Liver (tissue), 9 donors: ENCODE measurements around the gene ZNF574. TPM values are rescaled to one million over a fixed set of nuclear protein-coding genes. Genes with fewer than 3 reads are reported as not detected.

ENCODE experiments used
- DNase-seq: peaks from one replicate; pipeline ENCODE4 v3.0.0-alpha.2; 2017; ENCODE audit warnings: low spot score
- H3K27ac ChIP-seq, 2 donors: one replicate each; pipeline ENCODE4 v1.7.0; 2013; ENCODE audit warnings: inconsistent platforms in 2 of 2, low read length in 2 of 2, control low read depth in 1 of 2, low read depth in 1 of 2, mild to moderate bottlenecking in 1 of 2
- H3K27me3 ChIP-seq, 4 donors: one replicate each; pipeline versions ENCODE4 v1.6.1 to v1.7.0; 2013; ENCODE audit warnings: low read length in 3 of 4, inconsistent platforms in 1 of 4, mild to moderate bottlenecking in 1 of 4, moderate library complexity in 1 of 4; ENCODE audit not compliant: control insufficient read depth in 4 of 4, insufficient read depth in 4 of 4
- H3K36me3 ChIP-seq, 4 donors: one replicate each; pipeline versions ENCODE4 v1.6.1 to v1.7.0; 2013; ENCODE audit warnings: low read length in 3 of 4, mild to moderate bottlenecking in 3 of 4, low read depth in 1 of 4, moderate library complexity in 1 of 4; ENCODE audit not compliant: control insufficient read depth in 4 of 4, insufficient read depth in 3 of 4
- H3K4me1 ChIP-seq, 4 donors: one replicate each; pipeline versions ENCODE4 v1.6.1 to v1.7.0; 2013; ENCODE audit warnings: low read length in 3 of 4, mild to moderate bottlenecking in 3 of 4, moderate library complexity in 1 of 4; ENCODE audit not compliant: control insufficient read depth in 4 of 4, insufficient read depth in 4 of 4
- H3K4me3 ChIP-seq, 3 donors: one replicate each; pipeline versions ENCODE4 v1.6.1 to v1.7.0; 2013; ENCODE audit warnings: low read length in 3 of 3, control low read depth in 1 of 3, low read depth in 1 of 3, mild to moderate bottlenecking in 1 of 3
- H3K9ac ChIP-seq, 2 donors: one replicate each; pipeline ENCODE4 v1.7.0; 2013; ENCODE audit warnings: low read length in 2 of 2, mild to moderate bottlenecking in 2 of 2, moderate library complexity in 2 of 2, control low read depth in 1 of 2, low read depth in 1 of 2
- H3K9me3 ChIP-seq, 4 donors: one replicate each; pipeline versions ENCODE4 v1.6.1 to v1.7.0; 2013; ENCODE audit warnings: low read length in 3 of 4; ENCODE audit not compliant: control insufficient read depth in 4 of 4
- ATF3 ChIP-seq: IDR thresholded peaks from 2 replicates; pipeline ENCODE4 v1.6.1; 2016; ENCODE audit warnings: antibody characterized with exemption
- CTCF ChIP-seq: fragments of 150-350 bp; IDR thresholded peaks from 2 replicates; pipeline ENCODE4 v1.5.1; 2017; ENCODE audit warnings: improper control_type of control experiment, low read depth, low read length; ENCODE audit not compliant: missing input control
- EGR1 ChIP-seq, 2 donors: IDR thresholded peaks; 2 replicates each; pipeline ENCODE4 v1.6.1; 2016 to 2018; ENCODE audit warnings: antibody characterized with exemption in 2 of 2, low read depth in 2 of 2
- FOXA1 ChIP-seq: IDR thresholded peaks from 2 replicates; pipeline ENCODE4 v1.6.1; 2016; ENCODE audit warnings: antibody characterized with exemption
- FOXA2 ChIP-seq: IDR thresholded peaks from 2 replicates; pipeline ENCODE4 v1.6.1; 2016; ENCODE audit warnings: antibody characterized with exemption
- GABPA ChIP-seq, 2 donors: IDR thresholded peaks in 1 of 2; conservative IDR thresholded peaks in 1 of 2; 2 replicates each; pipeline ENCODE4 v1.6.1; 2016; ENCODE audit warnings: antibody characterized with exemption in 2 of 2, mild to moderate bottlenecking in 1 of 2, moderate library complexity in 1 of 2
- HNF4A ChIP-seq, 2 donors: conservative IDR thresholded peaks; 2 replicates each; pipeline ENCODE4 v1.6.1; 2016; ENCODE audit warnings: antibody characterized with exemption in 2 of 2, mild to moderate bottlenecking in 2 of 2
- JUND ChIP-seq, 2 donors: IDR thresholded peaks; 2 replicates each; pipeline ENCODE4 v1.6.1; 2016; ENCODE audit warnings: antibody characterized with exemption in 2 of 2
- MAX ChIP-seq: IDR thresholded peaks from 2 replicates; pipeline ENCODE4 v1.6.1; 2016; ENCODE audit warnings: antibody characterized with exemption
- NR2F2 ChIP-seq: IDR thresholded peaks from 2 replicates; pipeline ENCODE4 v1.6.1; 2016; ENCODE audit warnings: antibody characterized with exemption
- RAD21 ChIP-seq, 2 donors: IDR thresholded peaks; 2 replicates each; pipeline ENCODE4 v1.6.1; 2016; ENCODE audit warnings: antibody characterized with exemption in 2 of 2, mild to moderate bottlenecking in 2 of 2
- RXRA ChIP-seq, 2 donors: IDR thresholded peaks; 2 replicates each; pipeline ENCODE4 v1.6.1; 2017 to 2018; ENCODE audit warnings: antibody characterized with exemption in 2 of 2, mild to moderate bottlenecking in 1 of 2
- SP1 ChIP-seq: IDR thresholded peaks from 2 replicates; pipeline ENCODE4 v1.6.1; 2018; ENCODE audit warnings: antibody characterized with exemption, mild to moderate bottlenecking
- YY1 ChIP-seq: IDR thresholded peaks from 2 replicates; pipeline ENCODE4 v1.6.1; 2016; ENCODE audit warnings: antibody characterized with exemption, mild to moderate bottlenecking
- ZBTB33 ChIP-seq: IDR thresholded peaks from 2 replicates; pipeline ENCODE4 v1.6.1; 2016; ENCODE audit warnings: antibody characterized with exemption
- WGBS: extraction: QIAGEN DNeasy Blood & Tissue Kit; methylation state at CpG from one replicate; pipeline ENCODE4 v1.1.7; 2013; 5-methylcytosine and 5-hydroxymethylcytosine counted together
- polyA plus RNA-seq, 2 donors: library from polyadenylated mRNA; stranded (reverse) in 1 of 2; unstranded in 1 of 2; fragments of 200-250 nt in 1 of 2; fragments of >200 nt in 1 of 2; fragmentation: Nextera tagmentation in 1 of 2; extraction: Ambion mirVana in 1 of 2; gene quantifications; one replicate each; pipeline versions ENCODE4 v1.2.1 to v1.2.3, GENCODE V29; 2013 to 2015
- total RNA-seq, 2 donors: library from RNA; depleted of rRNA; stranded (reverse); fragments of >200 nt; gene quantifications; one replicate each; pipeline ENCODE4 v1.2.3, GENCODE V29; 2014
- donor health status: healthy.
- donor health status: healthy.
- donor health status: healthy.
- donor health status: healthy.
- donor health status: healthy.

ZNF574 gene
- total and polyA plus RNA-seq, 4 donors: 3.3 to 7.4 (median 6.5) TPM

- 89% methylated on average over 17 of the region's 17 CpGs for WGBS
- DNase-seq: no peak
Observed at GRCh38 chr19:42053037-42053935, 22.7 kb upstream of the ZNF574 start.

GRCh38 chr19:42054205-42054604, 21.8 kb upstream of the ZNF574 start:
- Histone ChIP-seq H3K4me3 (no peak overlapping the region), H3K9ac (no peak overlapping the region), H3K9me3 (no peaks in the 10 kb centered on the region), H3K27me3 (no peaks in the 10 kb centered on the region), H3K27ac (no peak overlapping the region), H3K36me3 (no peaks in the 10 kb centered on the region), H3K4me1 (peaks cover 0 to 3% (median 0%) of the 10 kb centered on the region in 4 donors)
- 85% methylated on average over 18 of the region's 18 CpGs for whole genome bisulfite sequencing
- DNase-seq: no peak
- no peak for TF ChIP-seq FOXA1
- no peak for TF ChIP-seq SP1
- TF ChIP-seq CTCF: no peak
- no peak for TF ChIP-seq GABPA (IDR thresholded peaks at IDR 0.05 in 1 of 2, conservative IDR thresholded peaks at IDR 0.05 in 1 of 2)
- TF ChIP-seq JUND (IDR thresholded peaks at IDR 0.05): no peak
- TF ChIP-seq NR2F2: no peak
- TF ChIP-seq HNF4A (conservative IDR thresholded peaks at IDR 0.05): no peak
- no peak for TF ChIP-seq ATF3
- no peak for TF ChIP-seq RXRA (IDR thresholded peaks at IDR 0.05)
- TF ChIP-seq MAX: no peak
- TF ChIP-seq EGR1 (IDR thresholded peaks at IDR 0.05; ENCODE audit: low read depth in 2 of 2): no peak

More at GRCh38 chr19:42053037-42053935, 22.7 kb upstream of the ZNF574 start:
- H3K9me3 ChIP-seq: no peaks in the 10 kb centered on the region
- H3K36me3 ChIP-seq: no peaks in the 10 kb centered on the region
- H3K27me3 ChIP-seq: no peaks in the 10 kb centered on the region
- no peak for TF ChIP-seq FOXA1
- no peak for TF ChIP-seq SP1
- no peak for TF ChIP-seq FOXA2
- no peak for TF ChIP-seq RAD21 (IDR thresholded peaks at IDR 0.05)
- no peak for TF ChIP-seq YY1
- no peak for TF ChIP-seq HNF4A (conservative IDR thresholded peaks at IDR 0.05)
- no peak for TF ChIP-seq NR2F2
- no peak for TF ChIP-seq GABPA (IDR thresholded peaks at IDR 0.05 in 1 of 2, conservative IDR thresholded peaks at IDR 0.05 in 1 of 2)
- TF ChIP-seq EGR1 (IDR thresholded peaks at IDR 0.05; ENCODE audit: low read depth in 2 of 2): no peak
- TF ChIP-seq CTCF: no peak
- no peak for TF ChIP-seq ATF3
- no peak for TF ChIP-seq ZBTB33
- H3K4me1 ChIP-seq: peaks cover 0 to 7% (median 2%) of the 10 kb centered on the region in 4 donors
- no peak overlapping the region for H3K27ac ChIP-seq
- H3K9ac ChIP-seq: no peak overlapping the region
- H3K4me3 ChIP-seq: no peak overlapping the region
